Gastrocnemius medialis (tissue), 4 donors: ENCODE results near the gene LHX3.

Experiments
- POLR2A ChIP-seq, 2 donors: fragments of 450-650 bp; IDR thresholded peaks; one replicate each; pipeline ENCODE4 v1.6.1; 2017; ENCODE audit warnings: antibody characterized with exemption in 2 of 2, mild to moderate bottlenecking in 2 of 2, moderate library complexity in 2 of 2
- TF ChIP-seq, protein P1 (sequence below), 5 experiments: fragments of 450-650 bp in 3 of 5; fragments of 200-600 bp in 2 of 5; sonication (generic) in 2 of 5; IDR thresholded peaks in 4 of 5; conservative IDR thresholded peaks in 1 of 5; 1 replicate in 4 of 5; 2 replicates in 1 of 5; pipeline ENCODE4 v1.5.1; 2016 to 2019; ENCODE audit warnings: antibody characterized with exemption in 5 of 5, mild to moderate bottlenecking in 3 of 5, moderate library complexity in 3 of 5

DNA sequence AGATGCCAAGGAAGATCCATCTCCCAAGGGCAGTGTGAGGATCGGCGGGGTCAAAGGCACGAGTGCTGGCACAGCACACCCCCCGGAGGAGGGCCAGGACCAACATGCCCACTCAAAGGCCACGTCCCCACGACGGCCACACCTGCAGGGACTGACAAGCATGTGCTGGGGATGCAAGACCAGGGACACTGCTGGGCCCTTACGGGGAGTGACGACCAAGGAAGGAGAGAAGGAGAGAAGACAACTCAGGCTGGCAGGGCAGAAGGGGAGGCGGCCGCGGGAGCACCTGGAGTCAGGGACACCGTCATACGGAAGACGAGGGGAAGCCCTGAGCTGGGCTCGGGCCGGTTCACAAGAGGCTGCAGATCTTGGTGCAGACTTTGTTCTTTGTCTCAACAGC, 30.2 kb upstream of the LHX3 start:
- TF ChIP-seq, protein P1, sequence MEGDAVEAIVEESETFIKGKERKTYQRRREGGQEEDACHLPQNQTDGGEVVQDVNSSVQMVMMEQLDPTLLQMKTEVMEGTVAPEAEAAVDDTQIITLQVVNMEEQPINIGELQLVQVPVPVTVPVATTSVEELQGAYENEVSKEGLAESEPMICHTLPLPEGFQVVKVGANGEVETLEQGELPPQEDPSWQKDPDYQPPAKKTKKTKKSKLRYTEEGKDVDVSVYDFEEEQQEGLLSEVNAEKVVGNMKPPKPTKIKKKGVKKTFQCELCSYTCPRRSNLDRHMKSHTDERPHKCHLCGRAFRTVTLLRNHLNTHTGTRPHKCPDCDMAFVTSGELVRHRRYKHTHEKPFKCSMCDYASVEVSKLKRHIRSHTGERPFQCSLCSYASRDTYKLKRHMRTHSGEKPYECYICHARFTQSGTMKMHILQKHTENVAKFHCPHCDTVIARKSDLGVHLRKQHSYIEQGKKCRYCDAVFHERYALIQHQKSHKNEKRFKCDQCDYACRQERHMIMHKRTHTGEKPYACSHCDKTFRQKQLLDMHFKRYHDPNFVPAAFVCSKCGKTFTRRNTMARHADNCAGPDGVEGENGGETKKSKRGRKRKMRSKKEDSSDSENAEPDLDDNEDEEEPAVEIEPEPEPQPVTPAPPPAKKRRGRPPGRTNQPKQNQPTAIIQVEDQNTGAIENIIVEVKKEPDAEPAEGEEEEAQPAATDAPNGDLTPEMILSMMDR (IDR thresholded peaks at IDR 0.05 in 4 of 5, conservative IDR thresholded peaks at IDR 0.05 in 1 of 5), result no peak
- TF ChIP-seq POLR2A (IDR thresholded peaks at IDR 0.05), result no peak
